ENCODE measurements around the gene C11orf52. TPM values are rescaled to one million over a fixed set of nuclear protein-coding genes. Genes with fewer than 3 reads are reported as not detected.
A peak's percentile ranks its signal among the peaks of the same experiment; 100 is the strongest.

C11orf52 gene
- total and polyA plus RNA-seq, 12 donors, result 0.53 to 4.2 (median 2.1) TPM; not detected in 2

- TF ChIP-seq CTCF (IDR thresholded peaks at IDR 0.05) (no peak), POLR2A (IDR thresholded peaks at IDR 0.05) (no peak)
- no peak for DNase-seq
- Histone ChIP-seq H3K27ac (peak overlapping the region in 3 of 5 donors; percentile 66 to 78 (median 73)), H3K9me3 (replicated peaks in 1 of 3) (no peaks in the 10 kb centered on the region), H3K36me3 (replicated peaks in 1 of 2) (no peaks in the 10 kb centered on the region), H3K27me3 (no peaks in the 10 kb centered on the region), H3K4me1 (replicated peaks in 1 of 2) (peaks cover 7 to 13% of the 10 kb centered on the region in 2 donors), H3K4me3 (no peak overlapping the region)
- 75 to 80% (median 79%) methylated on average over 6 of the region's 6 CpGs for WGBS, 4 donors
- intact Hi-C loops (cut with DNase I), result no loop called here
Observed at GRCh38 chr11:111961389-111962300, 42.9 kb downstream of the C11orf52 start.

- 86 to 94% (median 91%) methylated on average over 5 of the region's 5 CpGs for WGBS, 4 donors
- intact Hi-C loops (cut with DNase I), result no loop called here
- Histone ChIP-seq H3K4me1 (replicated peaks in 1 of 2) (peaks cover 7 to 13% of the 10 kb centered on the region in 2 donors), H3K4me3 (no peak overlapping the region), H3K27ac (no peak overlapping the region), H3K36me3 (replicated peaks in 1 of 2) (peaks cover 0 to 3% of the 10 kb centered on the region in 2 donors), H3K9me3 (replicated peaks in 1 of 3) (no peaks in the 10 kb centered on the region), H3K27me3 (no peaks in the 10 kb centered on the region)
- no peak for TF ChIP-seq CTCF (IDR thresholded peaks at IDR 0.05)
- TF ChIP-seq POLR2A (IDR thresholded peaks at IDR 0.05), result no peak
- no peak for DNase-seq
Observed at GRCh38 chr11:111963931-111964340, 45.2 kb downstream of the C11orf52 start.

GRCh38 chr11:111966678-111967077 lies 48.0 kb downstream of the C11orf52 start:
- intact Hi-C loops (cut with DNase I), result no loop called here
- Histone ChIP-seq H3K36me3 (replicated peaks in 1 of 2) (peaks cover 0 to 15% of the 10 kb centered on the region in 2 donors), H3K27me3 (no peaks in the 10 kb centered on the region), H3K9me3 (replicated peaks in 1 of 3) (no peaks in the 10 kb centered on the region), H3K4me1 (replicated peaks in 1 of 2) (no peaks in the 10 kb centered on the region), H3K4me3 (no peak overlapping the region), H3K27ac (no peak overlapping the region)
- DNase-seq, result no peak
- TF ChIP-seq POLR2A (IDR thresholded peaks at IDR 0.05) (no peak), CTCF (IDR thresholded peaks at IDR 0.05) (no peak)
- WGBS, 4 donors, result 83 to 86% (median 84%) methylated on average over 5 of the region's 5 CpGs

GRCh38 chr11:111967649-111968048 lies 48.9 kb downstream of the C11orf52 start:
- no peak for TF ChIP-seq POLR2A (IDR thresholded peaks at IDR 0.05)
- TF ChIP-seq CTCF (IDR thresholded peaks at IDR 0.05), result no peak
- Histone ChIP-seq H3K27me3 (no peaks in the 10 kb centered on the region), H3K4me3 (no peak overlapping the region), H3K27ac (no peak overlapping the region), H3K9me3 (replicated peaks in 1 of 3) (no peaks in the 10 kb centered on the region), H3K4me1 (replicated peaks in 1 of 2) (no peaks in the 10 kb centered on the region), H3K36me3 (replicated peaks in 1 of 2) (peaks cover 0 to 15% of the 10 kb centered on the region in 2 donors)
- no peak for DNase-seq
- intact Hi-C loops (cut with DNase I), result no loop called here
- WGBS, 4 donors, result 88 to 98% (median 97%) methylated on average over 6 of the region's 6 CpGs
